ENCODE measurements around the gene KRTAP16-1.
"Not testable (repeated sequence)": the region's sequence is repeated elsewhere in the genome, so short reads cannot be mapped to it uniquely, and the experiment has no call there.

Gene KRTAP16-1

DNA sequence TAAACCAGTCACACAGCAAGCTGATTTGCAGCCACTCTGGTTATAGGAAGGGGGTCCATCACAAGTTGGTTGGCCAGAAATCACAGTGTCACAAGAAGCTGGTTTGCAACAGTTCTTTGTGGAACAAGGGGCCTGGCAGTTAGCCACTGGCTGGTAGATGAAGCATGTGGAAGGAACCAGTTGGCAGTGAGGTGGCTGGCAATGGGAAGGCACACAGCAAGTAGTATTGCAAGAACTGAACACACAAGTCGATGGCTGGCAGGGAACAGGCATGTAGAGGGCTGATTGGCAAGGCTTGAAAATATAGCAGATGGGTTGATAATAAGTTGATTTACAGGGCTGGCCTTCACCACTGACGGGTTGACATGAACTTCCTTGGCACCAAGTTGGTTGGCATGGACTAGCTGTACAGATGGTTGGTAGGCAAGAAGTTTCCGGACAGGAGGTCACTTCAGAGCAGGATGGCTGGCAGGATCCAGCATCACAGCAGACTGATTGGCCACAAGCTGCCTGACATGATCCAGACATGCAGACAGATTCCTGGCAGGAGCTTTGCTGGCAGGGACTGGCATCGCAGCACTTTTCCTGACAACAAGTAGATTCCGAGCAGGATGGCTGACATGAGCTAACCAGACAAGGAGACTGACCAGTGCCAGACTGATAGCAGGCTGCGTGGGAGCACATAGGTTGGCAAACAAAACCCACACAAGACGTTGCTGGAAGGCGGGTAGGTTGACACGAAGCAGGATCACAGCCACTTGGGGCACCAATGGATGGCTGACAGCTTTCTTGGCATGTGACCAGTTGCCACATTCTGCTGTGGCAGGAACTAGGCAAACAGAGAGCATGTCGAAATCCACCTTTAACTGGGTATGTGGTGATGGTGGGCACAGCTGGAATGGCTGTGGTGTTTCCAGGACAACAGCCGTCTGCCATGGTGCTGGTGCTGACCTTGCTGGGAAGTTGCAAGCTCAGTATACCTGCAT is 6.9 kb downstream of the KRTAP16-1 start, which contains the start of gene KRTAP29-1:
KRTAP29-1 (minus strand) TSS at position 936 of the 986 bp plus-strand sequence; CDS start at position 936, 0 bp downstream.
- no peak for DNase-seq

DNA sequence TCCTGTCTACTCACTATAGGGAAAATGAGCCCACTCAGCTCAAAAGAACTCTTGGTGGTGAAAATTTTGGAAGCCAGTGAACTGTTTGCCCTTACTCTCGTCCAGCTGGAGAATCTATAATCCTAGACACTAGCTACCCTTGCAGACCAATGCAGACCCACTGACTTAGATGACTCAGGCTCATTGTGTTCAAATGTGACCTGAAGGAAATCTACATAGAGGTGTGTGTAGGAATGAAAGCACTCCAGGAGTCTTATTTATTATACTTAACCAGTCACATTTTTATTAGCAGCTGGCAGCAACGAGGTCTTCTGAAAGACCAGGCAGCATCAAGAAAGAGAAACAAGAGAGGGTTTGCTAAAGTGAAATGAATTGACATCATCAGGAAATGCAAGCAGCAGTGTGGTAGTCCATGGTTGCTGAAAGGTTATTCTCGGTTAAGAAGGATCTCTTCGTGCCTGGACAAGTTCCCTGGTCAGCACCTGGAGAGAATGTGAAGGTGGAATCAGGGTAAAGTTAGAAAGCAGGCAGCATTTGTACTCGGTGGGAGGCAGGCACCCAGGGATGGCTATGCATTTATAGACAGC is 7.8 kb downstream of the KRTAP16-1 start:
- no peak for DNase-seq

DNA sequence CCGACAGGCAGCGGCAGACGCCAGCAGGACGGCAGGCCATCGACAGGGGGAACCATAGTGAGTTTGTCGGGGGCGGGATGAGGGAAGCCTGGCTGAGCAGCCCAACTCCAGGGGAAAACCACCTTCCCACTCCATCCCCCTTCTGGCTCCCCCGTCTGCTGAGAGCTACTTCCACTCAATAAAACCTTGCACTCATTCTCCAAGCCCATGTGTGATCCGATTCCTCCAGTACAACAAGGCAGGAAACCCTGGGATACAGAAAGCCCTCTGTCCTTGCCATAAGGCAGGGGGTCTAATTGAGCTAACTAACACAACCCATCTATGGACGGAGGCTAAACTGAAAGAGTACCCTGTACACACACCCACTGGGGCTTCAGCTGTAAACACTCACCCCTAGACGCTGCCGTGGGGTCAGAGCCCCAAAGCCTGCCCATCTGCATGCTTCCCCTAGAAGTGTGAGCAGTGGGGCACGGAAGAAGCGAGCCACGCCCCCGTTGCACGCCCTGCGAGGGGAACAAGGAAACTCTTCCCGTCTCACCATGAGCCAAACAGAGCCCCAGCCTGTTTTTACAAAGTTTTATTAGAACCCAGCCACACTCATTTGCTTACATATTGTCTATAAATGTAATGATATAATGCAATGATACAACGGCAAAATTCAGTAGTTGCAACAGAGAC is 10.5 kb downstream of the KRTAP16-1 start:
- DNase-seq, result no peak

DNA sequence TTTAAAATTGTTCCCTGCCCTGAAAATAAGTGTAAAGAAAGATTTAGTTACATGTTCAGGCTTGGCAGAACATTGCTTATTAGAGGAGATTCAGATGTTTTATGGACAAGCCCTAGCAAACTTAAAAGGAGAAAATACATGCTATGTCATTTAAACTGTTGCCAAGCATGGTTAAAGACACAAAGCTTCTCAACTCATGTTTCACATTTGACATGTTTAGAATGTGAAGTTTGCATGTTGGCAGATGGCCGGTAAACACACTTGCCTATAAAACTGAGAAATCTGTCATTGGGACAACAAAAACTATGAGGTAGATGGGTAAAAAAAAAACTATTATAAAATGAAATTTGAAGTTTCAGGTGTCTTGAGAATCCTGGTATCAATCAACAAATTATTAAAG is 12.3 kb downstream of the KRTAP16-1 start:
- no peak for DNase-seq

DNA sequence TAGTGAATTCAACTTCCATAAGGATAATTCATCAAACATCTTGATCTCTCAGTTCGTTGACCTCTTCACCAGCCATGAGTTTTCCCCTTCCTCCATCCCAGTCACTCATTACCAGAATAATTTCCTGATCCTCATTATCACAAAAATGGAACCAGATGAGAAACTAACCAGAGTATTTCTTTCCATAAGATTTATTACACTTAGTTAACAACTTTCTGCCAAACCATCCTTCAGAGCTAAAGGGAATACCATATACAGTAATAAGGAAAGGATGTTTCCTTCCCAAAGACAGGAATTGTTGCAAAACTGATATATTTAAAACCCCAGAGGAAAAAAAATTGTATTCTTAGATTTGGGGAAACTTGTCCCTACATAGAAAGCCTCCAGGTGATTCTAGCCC is 15.1 kb downstream of the KRTAP16-1 start:
- no peak for DNase-seq

DNA sequence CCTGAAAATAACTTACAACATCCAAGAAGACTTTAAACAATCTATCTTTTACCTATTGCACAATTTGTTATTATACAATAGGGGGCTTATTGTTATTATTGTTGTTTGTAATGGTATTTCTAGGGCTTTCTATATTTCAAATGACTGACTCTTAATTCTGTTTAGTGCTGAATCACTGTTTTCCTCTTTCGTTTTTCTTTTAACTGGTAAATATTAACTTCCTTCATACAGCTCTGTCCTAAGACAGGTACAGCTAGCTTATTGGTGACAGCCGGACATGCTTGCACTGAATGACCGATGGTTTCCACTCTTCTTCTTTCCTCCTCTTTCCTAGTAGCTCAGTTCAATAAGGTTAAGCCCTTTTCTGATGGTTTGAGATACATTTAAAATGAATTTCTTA is 22.1 kb downstream of the KRTAP16-1 start:
- no peak for DNase-seq

DNA sequence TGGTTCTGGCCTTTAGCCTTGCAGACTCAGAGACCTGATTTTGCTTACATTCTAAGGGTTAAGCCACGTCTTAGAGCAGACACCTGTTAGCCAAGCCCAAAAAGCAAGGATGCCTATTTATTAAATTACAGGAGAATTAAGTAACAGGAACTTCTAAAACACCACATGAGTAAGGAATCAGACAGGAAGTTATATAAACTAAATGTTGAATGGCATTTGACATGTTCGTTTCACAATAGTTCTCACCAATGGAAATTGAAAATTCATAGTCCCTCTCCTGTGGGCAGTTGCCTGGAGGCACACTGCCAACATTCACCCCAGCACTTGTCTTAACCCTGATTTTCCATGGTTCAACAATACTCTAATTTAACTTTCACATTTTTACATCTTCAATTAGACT is 24.6 kb downstream of the KRTAP16-1 start:
- no peak for DNase-seq

DNA sequence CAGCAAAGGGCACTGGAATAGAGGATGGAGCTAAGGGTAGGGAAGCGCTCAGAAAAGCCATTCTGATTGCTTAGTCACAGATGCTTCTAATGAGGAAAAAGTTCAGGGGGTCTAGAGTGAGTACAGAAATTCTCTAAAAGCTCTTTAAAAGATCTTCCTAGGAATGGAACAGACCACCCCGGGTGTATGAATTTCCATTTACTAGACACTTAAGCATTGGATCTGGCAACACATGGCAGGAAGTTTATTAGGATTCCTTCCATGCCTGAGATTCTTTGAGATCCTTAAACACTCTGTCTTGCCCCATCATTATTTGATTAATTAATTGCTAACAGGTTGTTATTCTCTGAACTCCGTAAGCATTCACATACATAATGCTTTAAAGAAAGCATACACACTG is 25.1 kb downstream of the KRTAP16-1 start:
- no peak for DNase-seq

DNA sequence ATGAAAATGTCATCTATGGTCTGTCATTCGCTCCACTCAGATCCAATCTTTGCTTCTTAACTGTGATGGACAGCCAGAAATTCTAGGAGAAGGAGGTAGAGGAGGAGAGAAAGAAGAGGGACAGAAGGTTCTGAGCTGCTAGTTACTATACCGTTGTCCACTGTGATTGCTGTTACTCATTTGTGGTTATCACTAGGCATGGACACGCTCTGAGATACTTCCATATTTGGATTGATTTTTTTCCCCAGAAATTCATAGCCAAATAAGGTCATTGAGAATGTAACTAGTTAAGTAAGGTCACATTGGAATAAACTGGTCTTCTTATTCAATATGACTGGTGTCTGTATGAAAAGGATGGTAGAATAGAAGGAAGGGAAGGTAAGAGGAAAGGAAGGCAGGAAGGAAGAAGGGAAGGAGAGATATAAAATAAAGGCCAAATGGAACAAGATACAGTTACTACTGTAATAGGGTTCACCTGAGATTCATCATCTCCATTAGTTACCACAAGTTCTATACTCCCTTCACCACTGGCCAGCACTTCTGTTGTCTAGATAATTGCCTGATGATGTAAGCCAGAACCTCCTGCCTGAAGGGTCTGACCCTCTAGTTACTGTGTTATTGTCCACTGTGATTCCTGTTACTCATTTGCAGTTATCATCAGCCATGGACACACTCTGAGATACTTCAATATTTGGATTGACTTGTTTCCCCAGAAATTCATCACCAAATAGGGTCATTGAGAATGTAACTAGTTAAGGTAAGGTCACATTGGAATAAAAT is 30.7 kb downstream of the KRTAP16-1 start:
- DNase-seq, result no peak

DNA sequence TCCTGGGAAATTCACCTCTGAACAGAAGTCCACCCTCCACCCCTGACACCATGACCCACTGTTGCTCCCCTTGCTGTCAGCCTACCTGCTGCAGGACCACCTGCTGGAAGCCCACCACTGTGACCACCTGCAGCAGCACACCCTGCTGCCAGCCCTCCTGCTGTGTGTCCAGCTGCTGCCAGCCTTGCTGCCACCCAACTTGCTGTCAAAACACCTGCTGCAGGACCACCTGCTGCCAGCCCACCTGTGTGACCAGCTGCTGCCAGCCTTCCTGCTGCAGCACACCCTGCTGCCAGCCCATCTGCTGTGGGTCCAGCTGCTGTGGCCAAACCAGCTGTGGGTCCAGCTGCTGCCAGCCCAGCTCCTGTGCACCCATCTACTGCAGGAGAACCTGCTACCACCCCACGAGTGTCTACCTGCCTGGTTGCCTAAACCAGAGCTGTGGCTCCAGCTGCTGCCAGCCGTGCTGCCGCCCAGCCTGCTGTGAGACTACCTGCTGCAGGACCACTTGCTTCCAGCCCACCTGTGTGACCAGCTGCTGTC is 33.4 kb downstream of the KRTAP16-1 start, which contains the start of gene KRTAP9-7:
KRTAP9-7 (plus strand) TSS at position 51 of the 543 bp plus-strand sequence; CDS start at position 51, 0 bp downstream.
- DNase-seq, result not testable (repeated sequence)

DNA sequence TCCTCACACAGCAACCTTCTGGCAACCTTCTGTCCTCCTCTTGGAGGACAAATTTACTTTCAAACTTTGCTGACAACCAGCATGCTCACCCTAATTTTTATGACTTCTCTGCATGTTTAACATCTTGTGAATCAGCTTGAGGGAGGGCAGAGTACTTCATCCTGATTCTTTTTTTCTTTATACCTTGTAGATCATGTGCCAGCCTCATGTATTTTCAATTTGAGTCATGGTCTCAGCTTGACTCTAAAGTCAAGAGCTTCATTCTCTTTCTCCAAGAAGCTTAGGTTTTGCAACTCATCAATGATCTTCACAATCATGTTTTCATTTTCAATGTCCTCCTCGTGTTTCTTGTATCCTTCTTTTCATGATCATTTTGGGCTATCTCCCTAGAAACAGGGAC is 37.3 kb downstream of the KRTAP16-1 start:
- no peak for DNase-seq

DNA sequence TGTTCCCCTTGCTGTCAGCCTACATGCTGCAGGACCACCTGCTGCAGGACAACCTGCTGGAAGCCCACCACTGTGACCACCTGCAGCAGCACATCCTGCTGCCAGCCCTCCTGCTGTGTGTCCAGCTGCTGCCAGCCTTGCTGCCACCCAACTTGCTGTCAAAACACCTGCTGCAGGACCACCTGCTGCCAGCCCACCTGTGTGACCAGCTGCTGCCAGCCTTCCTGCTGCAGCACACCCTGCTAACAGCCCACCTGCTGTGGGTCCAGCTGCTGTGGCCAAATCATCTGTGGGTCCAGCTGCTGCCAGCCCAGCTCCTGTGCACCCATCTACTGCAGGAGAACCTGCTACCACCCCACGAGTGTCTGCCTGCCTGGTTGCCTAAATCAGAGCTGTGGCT is 37.8 kb downstream of the KRTAP16-1 start:
- not testable (repeated sequence) for DNase-seq

DNA sequence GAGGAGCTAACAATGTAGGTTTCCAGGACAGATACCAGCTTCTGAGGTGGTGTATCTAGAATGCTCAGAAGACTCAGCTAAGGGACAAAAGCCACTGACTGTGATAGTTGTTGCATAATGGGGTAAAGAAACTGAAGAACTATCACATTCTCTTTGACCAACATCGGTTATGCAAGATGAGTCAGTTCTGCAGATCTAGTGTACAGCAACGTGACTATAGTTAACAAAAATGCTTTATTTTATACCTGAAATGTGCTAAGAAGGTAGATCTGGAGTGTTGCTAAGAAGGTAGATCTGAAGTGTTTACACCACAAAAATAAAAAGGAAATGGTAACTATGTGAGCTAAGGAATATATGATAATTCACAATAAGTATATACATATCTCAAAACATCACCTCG is 41.4 kb downstream of the KRTAP16-1 start:
- no peak for DNase-seq

DNA sequence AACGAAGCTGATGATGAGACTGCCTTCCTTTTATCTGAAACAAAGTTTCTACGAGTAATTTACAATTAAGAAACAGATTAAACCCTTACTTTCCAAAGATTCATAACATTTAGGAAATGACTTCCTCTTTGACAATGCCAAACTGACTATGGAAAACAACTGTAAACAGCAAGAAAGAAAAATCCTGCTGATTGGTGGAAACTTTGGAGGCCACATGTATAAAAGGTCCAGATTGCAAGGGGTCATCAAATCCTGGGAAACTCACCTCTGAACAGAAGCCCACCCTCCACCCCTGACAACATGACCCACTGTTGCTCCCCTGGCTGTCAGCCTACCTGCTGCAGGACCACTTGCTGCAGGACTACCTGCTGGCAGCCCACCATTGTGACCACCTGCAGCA is 44.0 kb downstream of the KRTAP16-1 start, which contains the start of gene KRTAP9-6:
KRTAP9-6 (plus strand) TSS at position 301 of the 400 bp plus-strand sequence; CDS start at position 301, 0 bp downstream.
- DNase-seq, result no peak

DNA sequence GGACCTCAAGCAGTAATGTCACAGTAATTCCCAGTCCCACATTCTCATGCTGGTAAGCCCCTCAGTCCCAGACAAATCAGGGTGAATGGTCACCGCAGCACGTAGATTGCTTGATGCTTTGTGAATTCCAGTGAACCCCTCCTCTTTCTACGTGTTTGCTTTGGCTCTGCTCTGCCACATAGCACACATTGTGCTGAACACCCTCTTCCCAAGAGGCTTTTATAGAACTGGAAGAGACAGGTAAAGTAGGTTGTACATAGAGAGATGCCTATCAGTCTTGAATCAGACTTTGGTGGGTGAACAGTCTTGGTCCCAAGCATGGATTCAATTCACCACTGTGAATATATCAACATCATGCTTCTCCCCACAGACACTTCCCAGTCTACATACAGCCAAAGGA is 44.5 kb downstream of the KRTAP16-1 start:
- DNase-seq, result no peak

DNA sequence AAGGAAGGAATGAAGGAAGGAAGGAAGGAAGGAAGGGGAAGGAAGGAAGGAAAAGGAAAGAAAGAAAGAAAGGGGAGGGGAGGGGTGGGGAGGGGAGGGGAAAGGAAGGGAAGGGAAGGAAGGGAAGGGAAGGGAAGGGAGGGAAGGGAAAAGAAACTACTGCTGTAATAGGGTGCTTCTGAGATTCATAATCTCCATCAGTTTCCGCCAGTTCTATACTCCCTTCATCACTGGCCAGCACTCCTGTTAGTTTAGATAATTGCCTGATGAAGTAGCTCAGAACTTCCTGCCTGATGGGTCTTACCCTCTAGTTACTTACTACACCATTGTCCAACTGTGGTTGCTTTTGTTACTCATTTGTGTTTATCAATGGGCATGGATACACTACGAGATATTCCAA is 45.9 kb downstream of the KRTAP16-1 start:
- DNase-seq, result no peak

DNA sequence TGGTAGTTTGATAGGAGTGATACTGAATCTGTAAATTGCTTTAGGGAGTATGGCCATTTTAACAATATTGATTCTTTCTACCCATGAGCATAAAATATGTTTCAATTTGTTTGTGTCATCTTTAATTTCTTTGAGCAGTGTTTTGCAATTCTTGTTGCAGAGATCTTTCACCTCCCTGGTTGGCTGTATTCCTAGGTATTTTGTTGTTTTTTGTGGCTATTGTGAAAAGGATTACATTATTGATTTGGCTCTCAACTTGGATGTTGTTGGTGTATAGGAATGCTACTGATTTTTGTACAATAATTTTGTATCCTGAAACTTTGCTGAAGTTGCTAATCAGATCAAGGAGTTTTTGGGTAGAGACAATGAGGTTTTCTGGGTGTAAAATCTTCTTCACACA is 50.7 kb downstream of the KRTAP16-1 start:
- DNase-seq, result no peak
